ENCODE results near the gene AGO4. TPM values are rescaled to one million over a fixed set of nuclear protein-coding genes. Genes with fewer than 3 reads are reported as not detected.
"Not testable (repeated sequence)": the region's sequence is repeated elsewhere in the genome, so short reads cannot be mapped to it uniquely, and the experiment has no call there.

Gene AGO4
- total RNA-seq, 3 donors from 2014 or later (not counting 1 experiment from before 2014, with no cell fraction given): 21.8 to 32.0 (median 31.7) TPM

DNA sequence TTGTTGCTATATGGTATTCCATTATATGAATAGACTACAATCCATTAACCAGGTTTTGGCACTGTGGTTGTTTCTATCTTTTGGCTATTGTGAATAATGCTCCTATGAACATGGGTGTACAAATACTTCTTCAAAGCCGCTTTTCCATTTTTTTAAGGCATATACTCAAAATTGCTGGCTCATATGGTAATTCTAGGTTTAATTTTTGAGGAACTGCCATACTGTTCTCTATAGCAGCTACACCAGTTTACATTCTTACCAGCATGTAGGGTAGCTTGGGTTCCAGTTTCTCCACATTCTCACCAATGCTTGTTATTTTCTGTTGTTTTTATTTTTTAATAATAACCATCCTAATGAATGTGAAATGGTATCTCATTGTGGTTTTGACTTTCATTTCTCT lies 55.3 kb downstream of the AGO4 start:
- Histone ChIP-seq H3K4me1 (ENCODE audit: control insufficient read depth, insufficient read depth, low read length) (no peaks in the 10 kb centered on the region), H3K36me3 (ENCODE audit: control insufficient read depth, insufficient read depth, low read length) (no peaks in the 10 kb centered on the region), H3K9me3 (ENCODE audit: control insufficient read depth, insufficient read depth, low read length) (no peaks in the 10 kb centered on the region), H3K27ac (ENCODE audit: low read length) (no peak overlapping the region), H3K4me3 (ENCODE audit: low read length) (no peak overlapping the region), H3K27me3 (ENCODE audit: control insufficient read depth, insufficient read depth, low read length) (no peaks in the 10 kb centered on the region)
- Mint-ChIP-seq H3K9me3 (no peaks in the 10 kb centered on the region), H3K4me3 (no peak overlapping the region), H3K4me1 (no peaks in the 10 kb centered on the region), H3K36me3 (no peaks in the 10 kb centered on the region), H3K27ac (no peak overlapping the region), H3K27me3 (ENCODE audit: low read depth in 2 of 2) (no peaks in the 10 kb centered on the region)
- DNase-seq (no peak), ATAC-seq (no peak)
- no CpG with 5 or more reads among the region's 1 CpG for WGBS (ENCODE audit: insufficient coverage)
- intact Hi-C loops (cut with micrococcal nuclease): no loop called here
- no peak for TF ChIP-seq CTCF (IDR thresholded peaks at IDR 0.05)

DNA sequence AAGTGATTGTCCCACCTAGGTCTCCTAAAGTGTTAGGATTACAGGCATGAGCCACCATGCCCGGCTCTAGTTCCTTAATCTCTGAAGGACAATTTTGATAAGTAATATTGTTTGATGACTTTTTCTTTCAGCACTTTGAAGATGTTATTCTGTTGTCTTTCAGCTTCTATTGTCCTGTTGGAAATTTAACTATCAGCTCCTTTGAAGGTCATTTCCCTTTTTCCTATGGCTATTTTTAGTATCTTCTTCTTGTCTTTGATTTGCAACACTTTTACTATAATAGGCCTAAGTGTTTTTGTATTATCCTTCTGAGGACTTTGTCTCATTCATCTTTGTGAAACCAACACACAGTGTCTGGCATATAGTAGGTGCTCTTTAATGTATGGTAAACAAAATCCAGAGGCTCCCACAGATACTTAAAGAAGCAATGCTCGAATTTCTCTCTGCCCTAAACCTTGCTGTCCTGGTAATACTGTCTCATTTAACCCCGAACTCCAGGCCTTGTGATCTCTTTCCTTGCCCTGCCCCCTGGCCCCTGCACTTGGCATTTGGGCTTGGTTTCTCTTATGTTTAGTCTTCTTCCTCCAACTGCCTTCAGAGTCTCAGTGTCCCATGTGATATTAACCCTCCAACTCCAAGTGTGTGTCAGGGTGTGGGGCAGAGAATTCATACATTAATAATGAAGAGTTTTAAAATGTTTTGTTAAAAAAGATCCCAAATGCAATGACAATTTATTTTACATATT lies 56.2 kb downstream of the AGO4 start:
- Histone ChIP-seq H3K4me3 (ENCODE audit: low read length) (no peak overlapping the region), H3K27me3 (ENCODE audit: control insufficient read depth, insufficient read depth, low read length) (no peaks in the 10 kb centered on the region), H3K4me1 (ENCODE audit: control insufficient read depth, insufficient read depth, low read length) (no peaks in the 10 kb centered on the region), H3K27ac (ENCODE audit: low read length) (no peak overlapping the region), H3K9me3 (ENCODE audit: control insufficient read depth, insufficient read depth, low read length) (no peaks in the 10 kb centered on the region), H3K36me3 (ENCODE audit: control insufficient read depth, insufficient read depth, low read length) (no peaks in the 10 kb centered on the region)
- DNase-seq: no peak
- peaks cover 0 to 3% of the 10 kb centered on the region in 2 donors for H3K27me3 Mint-ChIP-seq (ENCODE audit: low read depth in 2 of 2)
- H3K27ac Mint-ChIP-seq: no peak overlapping the region
- H3K36me3 Mint-ChIP-seq: no peaks in the 10 kb centered on the region
- no peak overlapping the region for H3K4me3 Mint-ChIP-seq
- no peaks in the 10 kb centered on the region for H3K4me1 Mint-ChIP-seq
- H3K9me3 Mint-ChIP-seq: no peaks in the 10 kb centered on the region
- 81% methylated on average over 3 of the region's 3 CpGs for WGBS (ENCODE audit: insufficient coverage)
- ATAC-seq: no peak
- no peak for TF ChIP-seq CTCF (IDR thresholded peaks at IDR 0.05)
- intact Hi-C loops (cut with micrococcal nuclease): no loop called here

DNA sequence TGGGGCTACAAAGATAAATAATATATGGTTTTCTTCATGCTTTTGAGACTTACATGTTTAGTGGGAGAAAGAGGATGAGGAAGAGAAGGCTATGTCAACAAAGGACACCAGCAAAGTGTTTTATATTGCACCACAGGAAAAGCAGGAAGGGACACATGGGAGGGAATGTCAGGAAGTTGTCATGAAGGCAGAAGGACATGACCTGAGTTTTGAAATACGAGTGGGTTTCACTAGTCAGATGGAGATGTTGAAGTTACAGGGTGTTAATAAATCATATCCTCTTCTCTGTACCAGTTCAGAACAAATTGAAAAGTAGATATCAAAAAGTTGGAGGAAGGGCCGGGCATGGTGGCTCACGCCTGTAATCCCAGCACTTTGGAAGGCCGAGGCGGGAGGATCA lies 57.0 kb downstream of the AGO4 start:
- DNase-seq (no peak), ATAC-seq (no peak)
- Histone ChIP-seq H3K27ac (ENCODE audit: low read length) (no peak overlapping the region), H3K4me3 (ENCODE audit: low read length) (no peak overlapping the region), H3K4me1 (ENCODE audit: control insufficient read depth, insufficient read depth, low read length) (no peaks in the 10 kb centered on the region), H3K27me3 (ENCODE audit: control insufficient read depth, insufficient read depth, low read length) (no peaks in the 10 kb centered on the region), H3K36me3 (ENCODE audit: control insufficient read depth, insufficient read depth, low read length) (no peaks in the 10 kb centered on the region), H3K9me3 (ENCODE audit: control insufficient read depth, insufficient read depth, low read length) (no peaks in the 10 kb centered on the region)
- Mint-ChIP-seq H3K9me3 (no peaks in the 10 kb centered on the region), H3K36me3 (no peaks in the 10 kb centered on the region), H3K4me1 (no peaks in the 10 kb centered on the region), H3K27ac (no peak overlapping the region), H3K27me3 (ENCODE audit: low read depth in 2 of 2) (peaks cover 0 to 3% of the 10 kb centered on the region in 2 donors), H3K4me3 (no peak overlapping the region)
- intact Hi-C loops (cut with micrococcal nuclease): no loop called here
- no peak for TF ChIP-seq CTCF (IDR thresholded peaks at IDR 0.05)
- 80% methylated on average over 5 of the region's 5 CpGs for WGBS (ENCODE audit: insufficient coverage)

DNA sequence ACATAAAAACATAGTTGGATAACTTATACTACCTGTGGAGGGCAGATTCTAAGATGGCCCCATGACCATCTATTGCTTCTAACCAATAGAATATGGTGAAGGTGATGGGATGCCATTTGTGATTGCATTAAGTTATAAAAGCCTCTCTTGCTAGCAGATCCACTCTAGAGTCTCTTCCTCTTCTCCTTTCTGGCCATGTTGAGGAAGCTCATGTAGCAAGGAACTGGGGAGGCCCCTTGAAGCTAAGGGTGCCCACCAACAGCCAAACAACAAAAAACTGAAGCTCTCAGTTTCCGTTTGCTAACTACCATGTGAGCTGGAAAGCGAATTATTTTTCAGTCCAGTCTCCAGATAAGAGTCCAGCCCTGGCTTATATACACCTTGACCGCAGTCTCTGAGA lies 59.2 kb downstream of the AGO4 start:
- no peak overlapping the region for H3K27ac ChIP-seq (ENCODE audit: low read length)
- H3K36me3 ChIP-seq (ENCODE audit: control insufficient read depth, insufficient read depth, low read length): no peaks in the 10 kb centered on the region
- Mint-ChIP-seq H3K4me3 (no peak overlapping the region), H3K27me3 (ENCODE audit: low read depth in 2 of 2) (peaks cover 0 to 3% of the 10 kb centered on the region in 2 donors), H3K36me3 (no peaks in the 10 kb centered on the region), H3K27ac (no peak overlapping the region), H3K4me1 (no peaks in the 10 kb centered on the region), H3K9me3 (no peaks in the 10 kb centered on the region)
- H3K4me1 ChIP-seq (ENCODE audit: control insufficient read depth, insufficient read depth, low read length): no peaks in the 10 kb centered on the region
- 74% methylated on average over 3 of the region's 3 CpGs for WGBS (ENCODE audit: insufficient coverage)
- no peak for TF ChIP-seq CTCF (IDR thresholded peaks at IDR 0.05)
- no peak overlapping the region for H3K4me3 ChIP-seq (ENCODE audit: low read length)
- intact Hi-C loops (cut with micrococcal nuclease): no loop called here
- no peaks in the 10 kb centered on the region for H3K27me3 ChIP-seq (ENCODE audit: control insufficient read depth, insufficient read depth, low read length)
- DNase-seq: no peak
- H3K9me3 ChIP-seq (ENCODE audit: control insufficient read depth, insufficient read depth, low read length): no peaks in the 10 kb centered on the region
- no peak for ATAC-seq

DNA sequence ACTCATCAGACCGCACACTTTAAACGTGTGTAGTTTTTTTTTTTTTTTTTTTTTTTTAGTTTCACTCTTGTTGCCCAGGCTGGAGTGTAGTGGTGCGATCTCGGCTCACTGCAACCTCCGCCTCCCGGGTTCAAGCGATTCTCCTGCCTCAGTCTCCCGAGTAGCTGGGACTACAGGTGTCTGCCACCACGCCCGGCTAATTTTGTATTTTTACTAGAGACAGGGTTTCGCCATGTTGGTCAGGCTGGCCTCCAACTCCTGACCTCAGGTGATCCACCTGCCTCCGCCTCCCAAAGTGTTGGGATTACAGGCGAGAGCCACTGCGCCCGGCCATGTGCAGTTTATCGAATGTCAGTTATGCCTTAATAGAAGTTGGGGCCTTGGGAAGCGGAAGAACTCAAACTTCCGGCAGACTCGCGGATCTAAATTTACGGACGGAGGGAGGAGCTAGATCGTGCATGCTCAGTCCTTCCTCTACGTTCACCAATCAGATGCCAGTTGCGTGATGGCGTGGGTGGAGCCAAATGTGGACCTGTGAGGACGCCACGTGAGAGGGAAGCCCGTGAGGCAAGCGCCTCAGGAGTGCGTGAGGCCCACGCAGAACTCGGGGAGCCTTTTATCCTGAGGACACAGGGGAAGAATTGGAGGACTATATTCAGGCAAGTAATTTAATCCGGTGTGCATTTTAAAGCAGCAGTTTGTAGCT lies 61.6 kb downstream of the AGO4 start:
- WGBS (ENCODE audit: insufficient coverage): 95% methylated on average over 32 of the region's 34 CpGs
- H3K4me3 Mint-ChIP-seq; H3K27me3 ChIP-seq (ENCODE audit: control insufficient read depth, insufficient read depth, low read length); H3K36me3 ChIP-seq (ENCODE audit: control insufficient read depth, insufficient read depth, low read length); H3K4me1 ChIP-seq (ENCODE audit: control insufficient read depth, insufficient read depth, low read length); DNase-seq; ATAC-seq; H3K4me1 Mint-ChIP-seq; H3K9me3 ChIP-seq (ENCODE audit: control insufficient read depth, insufficient read depth, low read length); intact Hi-C loops (cut with micrococcal nuclease); H3K27ac Mint-ChIP-seq; H3K4me3 ChIP-seq (ENCODE audit: low read length); H3K9me3 Mint-ChIP-seq; H3K27ac ChIP-seq (ENCODE audit: low read length); H3K36me3 Mint-ChIP-seq; H3K27me3 Mint-ChIP-seq (ENCODE audit: low read depth in 2 of 2): not testable (repeated sequence)

Measured in natural killer cell (primary cell).